Measurements from ENCODE around the gene LIN7B. TPM values are rescaled to one million over a fixed set of nuclear protein-coding genes. Genes with fewer than 3 reads are reported as not detected.
A peak's percentile ranks its signal among the peaks of the same experiment; 100 is the strongest.
"Not testable (repeated sequence)": the region's sequence is repeated elsewhere in the genome, so short reads cannot be mapped to it uniquely, and the experiment has no call there.

The LIN7B gene
- total and polyA plus RNA-seq, 4 experiments from 2014 or later: 4.4 to 18.6 (median 11.5) TPM

DNA sequence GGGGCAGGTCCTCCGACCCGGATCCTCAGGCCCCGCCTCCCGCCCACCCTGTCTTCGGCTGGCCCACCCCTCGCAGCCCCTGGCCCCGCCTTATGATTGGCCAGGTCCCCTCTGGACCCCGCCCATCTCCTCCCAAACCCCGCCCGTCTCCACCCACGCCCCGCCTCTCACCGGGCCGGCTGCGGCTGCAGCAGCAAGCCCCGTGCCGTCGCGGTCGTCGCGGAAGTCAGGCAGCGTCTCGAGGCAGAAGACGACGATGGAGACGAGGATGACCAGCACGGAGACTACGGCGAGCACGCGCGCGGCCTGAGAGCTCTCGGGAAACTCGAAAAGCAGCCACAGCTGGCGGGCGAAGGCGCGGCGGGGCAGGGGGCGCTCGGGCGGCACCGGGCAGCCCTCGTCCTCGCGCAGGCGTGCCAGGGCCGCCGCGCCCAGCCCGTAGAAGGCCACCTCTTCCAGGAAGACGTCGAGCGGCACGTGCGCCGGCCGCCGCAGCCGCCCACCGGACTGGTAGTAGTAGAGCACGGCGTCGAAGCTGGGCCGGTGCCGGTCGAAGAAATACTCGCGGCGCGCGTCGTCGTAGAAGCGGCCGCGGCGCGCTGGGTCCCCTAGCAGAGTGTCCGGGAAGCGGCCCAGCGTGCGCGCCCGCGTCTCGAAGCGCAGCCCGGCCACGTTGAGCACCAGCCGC is 42.2 kb upstream of the LIN7B start:
- CTCF ChIA-PET (ENCODE audit: partially characterized antibody): no interaction called here
- Histone ChIP-seq H3K27me3 (ENCODE audit: insufficient read depth, low read length) (peaks cover 9% of the 10 kb centered on the region), H3K36me3 (ENCODE audit: insufficient read depth, low read length) (no peaks in the 10 kb centered on the region), H3K9me3 (ENCODE audit: control insufficient read depth in 1 of 2, low read length in 2 of 2) (no peaks in the 10 kb centered on the region), H3K4me3 (ENCODE audit: low read length in 2 of 2) (no peak overlapping the region), H3K4me1 (ENCODE audit: insufficient read depth, low read length) (no peaks in the 10 kb centered on the region), H3K27ac (ENCODE audit: low read depth, low read length) (no peak overlapping the region)
- H3K4me3 Mint-ChIP-seq: peak overlapping the region in 1 of 8 donors; percentile 21
- H3K27me3 Mint-ChIP-seq: peaks cover 45 to 52% of the 10 kb centered on the region in 2 donors
- H3K4me1 Mint-ChIP-seq: peaks cover 6 to 19% (median 12%) of the 10 kb centered on the region in 4 donors
- peaks cover 0 to 11% (median 3%) of the 10 kb centered on the region in 8 donors for H3K9me3 Mint-ChIP-seq
- POLR2A ChIA-PET (ENCODE audit: partially characterized antibody): no interaction called here
- peak overlapping the region in 2 of 7 donors; percentile 24 to 32 for H3K27ac Mint-ChIP-seq
- intact Hi-C loops (cut with micrococcal nuclease): no loop called here
- H3K36me3 Mint-ChIP-seq: no peaks in the 10 kb centered on the region
- no peak for DNase-seq

DNA sequence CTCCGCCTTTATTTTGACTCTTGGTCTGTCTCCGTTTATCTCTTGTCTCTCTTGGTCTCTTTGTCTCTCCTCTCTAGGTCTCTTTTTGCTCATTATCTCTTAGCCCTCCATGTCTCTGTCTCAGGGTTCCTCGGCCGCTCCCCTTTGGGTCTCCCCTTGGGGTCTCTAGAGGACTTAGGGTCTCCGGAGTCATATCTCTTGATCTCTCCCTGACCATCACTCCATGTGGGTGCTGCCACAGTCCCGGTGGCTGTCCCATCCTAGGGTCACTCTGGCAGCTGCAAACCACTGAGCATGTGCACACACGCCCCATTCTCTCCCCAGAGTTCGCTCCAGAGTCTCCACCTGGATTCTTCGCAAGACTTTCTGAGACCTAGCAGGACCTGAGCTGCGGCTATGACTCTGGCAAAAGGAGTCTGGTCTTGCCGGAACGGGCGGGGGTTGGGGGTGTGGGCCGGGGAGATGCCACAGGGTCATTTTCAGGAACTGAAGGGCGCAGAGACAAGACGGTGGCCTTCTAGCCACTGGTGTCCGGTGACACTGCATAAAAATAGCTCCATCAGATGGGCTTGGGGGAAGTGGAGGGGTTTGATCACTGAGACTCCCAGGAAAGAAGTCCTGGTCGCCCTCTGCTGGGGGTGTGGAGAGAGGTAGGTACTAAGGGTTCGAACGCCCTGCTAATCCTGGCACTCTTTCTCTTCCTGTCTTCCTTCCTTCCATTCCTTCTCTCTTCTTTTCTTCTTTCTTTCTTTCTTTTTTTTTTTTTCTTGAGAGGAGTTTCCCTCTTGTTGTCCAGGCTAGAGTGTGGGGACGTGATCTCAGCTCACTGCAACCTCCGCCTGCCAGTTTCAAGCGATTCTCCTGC is 40.4 kb upstream of the LIN7B start:
- DNase-seq: no peak
- peaks cover 6 to 19% (median 12%) of the 10 kb centered on the region in 4 donors for H3K4me1 Mint-ChIP-seq
- H3K36me3 Mint-ChIP-seq: no peaks in the 10 kb centered on the region
- no peak overlapping the region for H3K27ac Mint-ChIP-seq
- H3K27me3 Mint-ChIP-seq: peaks cover 41 to 45% of the 10 kb centered on the region in 2 donors
- Histone ChIP-seq H3K4me3 (ENCODE audit: low read length in 2 of 2) (no peak overlapping the region), H3K9me3 (ENCODE audit: control insufficient read depth in 1 of 2, low read length in 2 of 2) (no peaks in the 10 kb centered on the region), H3K27me3 (ENCODE audit: insufficient read depth, low read length) (peaks cover 9% of the 10 kb centered on the region), H3K4me1 (ENCODE audit: insufficient read depth, low read length) (no peaks in the 10 kb centered on the region), H3K36me3 (ENCODE audit: insufficient read depth, low read length) (no peaks in the 10 kb centered on the region), H3K27ac (ENCODE audit: low read depth, low read length) (no peak overlapping the region)
- POLR2A ChIA-PET (ENCODE audit: partially characterized antibody): no interaction called here
- peaks cover 0 to 11% (median 3%) of the 10 kb centered on the region in 8 donors for H3K9me3 Mint-ChIP-seq
- H3K4me3 Mint-ChIP-seq: peak overlapping the region in 5 of 8 donors; percentile 8 to 82 (median 60)
- intact Hi-C loops (cut with micrococcal nuclease): no loop called here
- CTCF ChIA-PET (ENCODE audit: partially characterized antibody): interaction anchor here (1.0 kb wide), 1 partner anchor 9 kb away, joined by 3 read pairs; no protein-coding TSS in a partner anchor

DNA sequence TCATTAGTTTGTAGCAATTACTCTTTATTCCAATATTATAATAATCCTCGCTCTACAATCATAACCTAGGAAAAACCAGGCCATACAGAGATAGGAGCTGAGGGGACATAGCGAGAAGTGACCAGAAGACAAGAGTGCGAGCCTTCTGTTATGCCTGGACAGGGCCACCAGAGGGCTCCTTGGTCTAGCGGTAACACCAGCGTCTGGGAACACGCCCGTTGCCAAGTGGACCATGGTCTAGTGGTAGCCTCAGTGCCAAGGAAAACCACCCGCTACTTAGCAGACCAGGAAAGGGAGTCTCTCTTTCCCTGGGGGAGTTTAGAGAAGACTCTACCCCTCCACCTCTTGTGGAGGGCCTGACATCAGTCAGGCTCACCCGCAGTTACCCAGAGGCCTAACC is 39.3 kb upstream of the LIN7B start:
- H3K4me3 ChIP-seq (ENCODE audit: low read length in 2 of 2); POLR2A ChIA-PET (ENCODE audit: partially characterized antibody); H3K27me3 ChIP-seq (ENCODE audit: insufficient read depth, low read length); H3K9me3 ChIP-seq (ENCODE audit: control insufficient read depth in 1 of 2, low read length in 2 of 2); H3K27ac Mint-ChIP-seq; H3K36me3 Mint-ChIP-seq; DNase-seq; H3K4me1 ChIP-seq (ENCODE audit: insufficient read depth, low read length); H3K4me3 Mint-ChIP-seq; H3K36me3 ChIP-seq (ENCODE audit: insufficient read depth, low read length); H3K9me3 Mint-ChIP-seq; H3K27ac ChIP-seq (ENCODE audit: low read depth, low read length): not testable (repeated sequence)
- peaks cover 6 to 19% (median 12%) of the 10 kb centered on the region in 4 donors for H3K4me1 Mint-ChIP-seq
- peaks cover 36% of the 10 kb centered on the region in 2 donors for H3K27me3 Mint-ChIP-seq
- CTCF ChIA-PET (ENCODE audit: partially characterized antibody): interaction anchor here (1.3 kb wide), 1 partner anchor 71 kb away, joined by 3 read pairs; no protein-coding TSS in a partner anchor
- intact Hi-C loops (cut with micrococcal nuclease): loop anchor here (1.0 kb wide), 1 partner anchor 71 kb away; no protein-coding TSS in a partner anchor

DNA sequence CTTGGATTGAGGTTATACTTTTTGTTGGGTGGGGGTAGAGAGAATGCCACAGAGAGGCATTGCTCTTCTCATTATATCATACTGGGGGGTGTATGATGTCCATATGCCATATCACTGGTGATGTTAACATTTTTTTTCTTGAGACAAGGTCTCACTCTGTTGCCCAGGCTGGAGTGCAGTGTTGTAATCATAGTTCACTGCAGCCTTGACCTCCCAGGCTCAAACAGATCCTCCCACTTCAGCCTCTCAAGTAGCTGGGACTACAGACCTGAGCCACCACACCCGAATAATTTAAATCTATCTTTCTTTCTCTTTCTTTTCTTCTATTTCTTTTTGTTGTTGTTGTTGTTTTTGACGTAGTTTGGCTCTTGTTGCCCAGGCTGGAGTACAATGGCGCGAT is 33.8 kb upstream of the LIN7B start:
- peaks cover 4% of the 10 kb centered on the region for H3K4me1 ChIP-seq (ENCODE audit: insufficient read depth, low read length)
- Mint-ChIP-seq H3K27ac (peak overlapping the region in 1 of 7 donors; percentile 74), H3K4me1 (peaks cover 2 to 12% (median 6%) of the 10 kb centered on the region in 4 donors), H3K27me3 (peaks cover 7 to 11% of the 10 kb centered on the region in 2 donors), H3K4me3 (no peak overlapping the region), H3K36me3 (peaks cover 0 to 5% of the 10 kb centered on the region in 2 donors), H3K9me3 (peaks cover 0 to 2% (median 0%) of the 10 kb centered on the region in 8 donors)
- DNase-seq: no peak
- no peaks in the 10 kb centered on the region for H3K27me3 ChIP-seq (ENCODE audit: insufficient read depth, low read length)
- H3K4me3 ChIP-seq (ENCODE audit: low read length in 2 of 2): no peak overlapping the region
- no peaks in the 10 kb centered on the region for H3K36me3 ChIP-seq (ENCODE audit: insufficient read depth, low read length)
- H3K9me3 ChIP-seq (ENCODE audit: control insufficient read depth in 1 of 2, low read length in 2 of 2): no peaks in the 10 kb centered on the region
- POLR2A ChIA-PET (ENCODE audit: partially characterized antibody): no interaction called here
- intact Hi-C loops (cut with micrococcal nuclease): no loop called here
- no peak overlapping the region for H3K27ac ChIP-seq (ENCODE audit: low read depth, low read length)
- CTCF ChIA-PET (ENCODE audit: partially characterized antibody): interaction anchor here (1.0 kb wide), 1 partner anchor 17 kb away, joined by 3 read pairs; no protein-coding TSS in a partner anchor

DNA sequence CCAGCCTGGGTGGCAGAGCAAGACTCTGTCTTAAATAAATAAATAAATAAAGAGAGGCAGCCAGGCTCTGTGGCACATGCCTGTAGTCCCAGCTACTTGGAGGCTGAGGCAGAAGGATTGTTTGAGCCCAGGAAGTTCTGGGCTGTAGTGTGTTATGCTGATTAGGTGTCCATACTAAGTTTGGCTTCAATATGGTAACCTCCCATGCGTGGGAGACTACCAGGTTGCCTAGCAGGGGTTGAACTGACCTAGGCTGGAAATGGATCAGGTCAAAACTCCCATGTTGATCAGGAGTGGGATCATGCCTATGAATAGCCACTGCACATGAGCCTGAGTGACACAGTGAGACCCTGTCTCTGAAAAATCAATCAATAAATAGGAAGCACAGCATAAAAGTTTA is 32.9 kb upstream of the LIN7B start:
- Histone ChIP-seq H3K9me3 (ENCODE audit: control insufficient read depth in 1 of 2, low read length in 2 of 2) (no peaks in the 10 kb centered on the region), H3K4me1 (ENCODE audit: insufficient read depth, low read length) (peaks cover 10% of the 10 kb centered on the region), H3K27me3 (ENCODE audit: insufficient read depth, low read length) (no peaks in the 10 kb centered on the region), H3K4me3 (ENCODE audit: low read length in 2 of 2) (no peak overlapping the region), H3K27ac (ENCODE audit: low read depth, low read length) (no peak overlapping the region), H3K36me3 (ENCODE audit: insufficient read depth, low read length) (no peaks in the 10 kb centered on the region)
- H3K36me3 Mint-ChIP-seq: peaks cover 0 to 13% of the 10 kb centered on the region in 2 donors
- no peak overlapping the region for H3K27ac Mint-ChIP-seq
- H3K9me3 Mint-ChIP-seq: peaks cover 0 to 2% (median 0%) of the 10 kb centered on the region in 8 donors
- CTCF ChIA-PET (ENCODE audit: partially characterized antibody): interaction anchor here (1.0 kb wide), 1 partner anchor 17 kb away, joined by 3 read pairs; no protein-coding TSS in a partner anchor
- no peak overlapping the region for H3K4me3 Mint-ChIP-seq
- H3K4me1 Mint-ChIP-seq: peaks cover 4 to 16% (median 13%) of the 10 kb centered on the region in 4 donors
- peaks cover 3 to 5% of the 10 kb centered on the region in 2 donors for H3K27me3 Mint-ChIP-seq
- POLR2A ChIA-PET (ENCODE audit: partially characterized antibody): no interaction called here
- intact Hi-C loops (cut with micrococcal nuclease): no loop called here
- DNase-seq: no peak

DNA sequence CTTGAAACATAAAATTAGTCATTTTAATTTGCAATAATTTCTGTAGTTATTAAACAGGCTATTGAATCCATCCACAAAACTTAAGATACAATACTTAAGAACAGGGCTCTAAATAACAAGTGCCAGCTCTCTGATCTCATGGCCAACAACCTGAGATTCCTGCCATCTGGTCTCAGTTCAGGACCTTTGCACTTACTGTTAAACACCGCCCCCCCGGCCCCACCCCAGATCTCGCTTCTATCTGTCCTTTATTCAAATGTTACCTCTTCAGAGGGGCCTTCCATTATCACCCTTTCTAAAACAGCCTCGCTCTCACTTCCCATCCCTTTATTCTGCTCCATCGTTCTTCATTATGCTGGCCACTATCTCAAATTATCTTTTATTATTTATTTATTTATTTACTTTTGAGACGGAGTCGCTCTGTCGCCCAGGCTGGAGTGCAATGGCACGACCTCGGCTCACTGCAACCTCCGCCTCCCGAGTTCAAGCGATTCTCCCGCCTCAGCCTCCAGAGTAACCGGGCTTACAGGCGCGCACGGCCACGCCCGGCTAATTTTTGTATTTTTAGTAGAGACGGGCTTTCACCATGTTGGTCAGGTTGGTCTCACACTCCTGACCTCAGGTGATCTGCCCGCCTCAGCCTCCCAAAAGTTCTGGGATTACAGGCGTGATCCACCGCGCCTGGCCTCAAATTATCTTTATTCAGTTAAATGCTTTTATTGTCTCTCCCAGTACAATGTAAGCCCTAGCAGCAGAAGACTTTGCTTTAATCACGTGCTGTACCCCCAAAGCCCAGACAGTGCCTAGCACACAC is 29.8 kb upstream of the LIN7B start:
- Histone ChIP-seq H3K4me3 (ENCODE audit: low read length in 2 of 2) (peak overlapping the region in 1 of 2 donors; percentile 95), H3K36me3 (ENCODE audit: insufficient read depth, low read length) (no peaks in the 10 kb centered on the region), H3K4me1 (ENCODE audit: insufficient read depth, low read length) (peaks cover 32% of the 10 kb centered on the region), H3K9me3 (ENCODE audit: control insufficient read depth in 1 of 2, low read length in 2 of 2) (no peaks in the 10 kb centered on the region), H3K27ac (ENCODE audit: low read depth, low read length) (peak overlapping the region; percentile 81), H3K27me3 (ENCODE audit: insufficient read depth, low read length) (no peaks in the 10 kb centered on the region)
- H3K9me3 Mint-ChIP-seq: peaks cover 0 to 2% (median 0%) of the 10 kb centered on the region in 8 donors
- ChIA-PET POLR2A (ENCODE audit: partially characterized antibody) (no interaction called here), CTCF (ENCODE audit: partially characterized antibody) (interaction anchor here (1.2 kb wide), 1 partner anchor 62 kb away, joined by 4 read pairs; no protein-coding TSS in a partner anchor)
- H3K27me3 Mint-ChIP-seq: peaks cover 0 to 3% of the 10 kb centered on the region in 2 donors
- intact Hi-C loops (cut with micrococcal nuclease): loop anchor here (1.0 to 5.0 kb wide), 4 partner anchors 30 to 465 kb away; partner anchors contain the start of genes GYS1, LIN7B, RPL18 and RUVBL2
- H3K4me3 Mint-ChIP-seq: peak overlapping the region; percentile 82 to 96 (median 94)
- peaks cover 20 to 42% (median 29%) of the 10 kb centered on the region in 4 donors for H3K4me1 Mint-ChIP-seq
- H3K36me3 Mint-ChIP-seq: peaks cover 13 to 31% of the 10 kb centered on the region in 2 donors
- peak overlapping the region; percentile 76 to 98 (median 93) for H3K27ac Mint-ChIP-seq
- DNase-seq: no peak
